B cell (primary cell): ENCODE measurements around the gene KLHL10. TPM values are rescaled to one million over a fixed set of nuclear protein-coding genes. Genes with fewer than 3 reads are reported as not detected.

Experiments
- ATAC-seq: fragments of 200-7000 bp; cut with Tn5 transposase; one replicate; pipeline ENCODE4 v1.10.0; 2021; ENCODE audit warnings: low read depth, mild to moderate bottlenecking, moderate number of reproducible peaks, moderate library complexity
- CTCF ChIA-PET: fragments of 350-600 bp; sonication (Branson Sonifier 250); formaldehyde crosslinking; loops from one replicate; lab custom pipeline; 2021; ENCODE audit warnings: antibody characterized with exemption, inconsistent platforms; lab: Charles Lee
- POLR2A ChIA-PET: fragments of 350-600 bp; sonication (Branson Sonifier 250); formaldehyde crosslinking; loops from one replicate; lab custom pipeline; 2021; ENCODE audit warnings: antibody characterized with exemption; lab: Charles Lee
- DNase-seq: peaks from one replicate; pipeline ENCODE4 v3.0.0; 2013
- H2AFZ ChIP-seq: 2 replicates; pipeline ENCODE4 v1.6.1; 2012; ENCODE audit warnings: mild to moderate bottlenecking, low read depth, low read length; ENCODE audit not compliant: insufficient read depth, poor library complexity, severe bottlenecking
- H3K27ac ChIP-seq, 2 donors: 1 replicate in 1 of 2; 2 replicates in 1 of 2; pipeline ENCODE4 v1.5.1; 2012 to 2013; ENCODE audit warnings: low read length in 2 of 2, mild to moderate bottlenecking in 2 of 2, moderate library complexity in 1 of 2
- H3K27me3 ChIP-seq, 4 experiments: fragments of 200-600 bp in 1 of 4; sonication (generic) in 1 of 4; replicated peaks in 1 of 4; 1 replicate in 2 of 4; 2 replicates in 2 of 4; pipeline versions ENCODE4 v1.6.1 to v1.7.0; 2013 to 2016; ENCODE audit warnings: low read length in 3 of 4, mild to moderate bottlenecking in 2 of 4, mixed read lengths in 1 of 4, moderate library complexity in 1 of 4; ENCODE audit not compliant: insufficient read depth in 4 of 4, control insufficient read depth in 3 of 4; ENCODE audit errors: control extremely low read depth in 1 of 4
- H3K36me3 ChIP-seq, 2 experiments: replicated peaks in 1 of 2; 1 replicate in 1 of 2; 2 replicates in 1 of 2; pipeline versions ENCODE4 v1.6.1 to v1.7.1; 2013; ENCODE audit warnings: low read length in 1 of 2; ENCODE audit not compliant: insufficient read depth in 2 of 2, control insufficient read depth in 1 of 2; ENCODE audit errors: control extremely low read depth in 1 of 2, extremely low read depth in 1 of 2
- H3K4me1 ChIP-seq, 2 donors: fragments of 200-600 bp in 1 of 2; sonication (generic) in 1 of 2; 1 replicate in 1 of 2; 2 replicates in 1 of 2; pipeline versions ENCODE4 v1.5.1 to v1.6.1; 2013 to 2017; ENCODE audit warnings: low read length in 2 of 2; ENCODE audit not compliant: control insufficient read depth in 2 of 2, insufficient read depth in 2 of 2
- H3K4me2 ChIP-seq: replicated peaks from 2 replicates; pipeline ENCODE3; 2012; ENCODE audit warnings: mild to moderate bottlenecking, low read depth, low read length; ENCODE audit not compliant: poor library complexity, severe bottlenecking
- H3K4me3 ChIP-seq, 5 experiments: fragments of 200-600 bp in 1 of 5; sonication (generic) in 1 of 5; 1 replicate in 3 of 5; 2 replicates in 2 of 5; pipeline versions ENCODE4 v1.5.1 to v1.7.0; 2011 to 2016; ENCODE audit warnings: low read length in 4 of 5, mild to moderate bottlenecking in 4 of 5, low read depth in 2 of 5, control low read depth in 1 of 5, moderate library complexity in 1 of 5; ENCODE audit not compliant: insufficient read depth in 1 of 5; ENCODE audit errors: control extremely low read depth in 1 of 5, extremely low read depth in 1 of 5
- H3K79me2 ChIP-seq: fragments of 200-600 bp; sonication (generic); one replicate; pipeline ENCODE4 v1.6.0; 2016; ENCODE audit warnings: low read length; ENCODE audit not compliant: control insufficient read depth, insufficient read depth
- H3K9ac ChIP-seq: fragments of 200-600 bp; sonication (generic); 2 replicates; pipeline ENCODE4 v1.6.1; 2017; ENCODE audit warnings: mild to moderate bottlenecking, low read length, moderate library complexity
- H3K9me3 ChIP-seq, 3 donors: one replicate each; pipeline versions ENCODE4 v1.6.1 to v1.7.1; 2013; ENCODE audit warnings: low read length in 2 of 3; ENCODE audit not compliant: control insufficient read depth in 2 of 3, insufficient read depth in 1 of 3; ENCODE audit errors: control extremely low read depth in 1 of 3
- H4K20me1 ChIP-seq: 2 replicates; pipeline ENCODE4 v1.6.0; 2012; ENCODE audit warnings: mild to moderate bottlenecking, low read length; ENCODE audit not compliant: insufficient read depth, control insufficient read depth, poor library complexity, severe bottlenecking
- H3K27ac Mint-ChIP-seq: one replicate; pipeline ENCODE4 v1.8.0; 2021; ENCODE audit warnings: mixed read lengths
- H3K27me3 Mint-ChIP-seq: one replicate; pipeline ENCODE4 v1.8.0; 2021; ENCODE audit warnings: mixed read lengths
- H3K4me1 Mint-ChIP-seq: one replicate; pipeline ENCODE4 v1.8.0; 2021; ENCODE audit warnings: mixed read lengths
- H3K4me3 Mint-ChIP-seq: one replicate; pipeline ENCODE4 v1.8.0; 2021; ENCODE audit warnings: mixed read lengths
- H3K9me3 Mint-ChIP-seq: one replicate; pipeline ENCODE4 v1.8.0; 2022; ENCODE audit warnings: mixed read lengths; ENCODE audit not compliant: insufficient read depth
- EZH2 ChIP-seq: IDR thresholded peaks from 2 replicates; pipeline ENCODE4 v1.6.1; 2012; ENCODE audit warnings: borderline replicate concordance, low read depth, mild to moderate bottlenecking, moderate library complexity, low read length; ENCODE audit not compliant: insufficient read depth, poor library complexity, severe bottlenecking
- WGBS: methylation state at CpG from one replicate; pipeline ENCODE4 v1.1.5; 2013; ENCODE audit warnings: missing lambda C conversion rate; ENCODE audit not compliant: insufficient coverage; 5-methylcytosine and 5-hydroxymethylcytosine counted together
- intact Hi-C: fragments of 100-400 bp; cut with micrococcal nuclease; formaldehyde crosslinking; loops from one replicate; pipeline ENCODE4 v1.10.0; 2022
- polyA plus RNA-seq: library from polyadenylated mRNA; depleted of rRNA; stranded (reverse); fragments of >200 nt; gene quantifications from 2 replicates; pipeline ENCODE4 v1.2.3, GENCODE V29; 2012
- total RNA-seq, 2 donors: library from RNA; stranded (reverse); fragments of 120-200 nt in 1 of 2; gene quantifications; 1 replicate in 1 of 2; 2 replicates in 1 of 2; pipeline versions ENCODE4 v1.2.3 to v1.2.4, GENCODE V29; 2013 to 2022
- TF ChIP-seq, protein P1 (sequence below): fragments of 200-600 bp; IDR thresholded peaks from one replicate; pipeline ENCODE4 v1.8.0; 2022; ENCODE audit warnings: antibody characterized with exemption, mild to moderate bottlenecking

KLHL10 gene
- total and polyA plus RNA-seq, 2 donors (not counting 1 experiment from before 2014, with no cell fraction given) = 0.12 to 0.37 TPM

DNA sequence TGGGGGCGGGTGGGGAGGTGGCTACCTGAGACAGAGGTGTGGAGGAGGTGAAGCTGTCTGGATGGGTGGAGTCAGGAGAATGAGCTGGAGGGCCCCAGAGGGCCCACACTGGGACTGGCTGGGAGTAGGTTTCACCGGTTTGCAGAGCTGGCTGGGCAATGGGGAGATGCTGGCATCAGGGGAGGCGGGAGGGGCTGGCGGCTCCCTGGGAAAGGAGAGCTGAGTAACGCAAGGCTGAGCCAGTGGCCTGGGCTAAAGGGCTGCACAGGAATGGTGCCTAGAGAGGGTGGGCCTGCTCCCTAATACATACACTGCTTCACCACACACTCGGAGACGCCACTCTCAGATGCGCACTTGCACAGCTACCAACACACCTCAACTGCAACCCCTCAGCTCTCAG lies 38.3 kb upstream of the KLHL10 start:
- no peaks in the 10 kb centered on the region for H3K27me3 ChIP-seq
- no peak overlapping the region for H2AFZ ChIP-seq
- Mint-ChIP-seq H3K4me3 (no peak overlapping the region), H3K27ac (no peak overlapping the region), H3K9me3 (no peaks in the 10 kb centered on the region), H3K4me1 (peaks cover 16% of the 10 kb centered on the region), H3K27me3 (no peaks in the 10 kb centered on the region)
- CTCF ChIA-PET = interaction anchor here (1.0 to 9.3 kb wide), 7 partner anchors 13 to 109 kb away, joined by 3 to 100 read pairs (median 27); partner anchors contain the start of genes FKBP10, HAP1, JUP and P3H4
- no peak overlapping the region for H3K4me3 ChIP-seq
- H3K79me2 ChIP-seq = no peaks in the 10 kb centered on the region
- intact Hi-C loops = no loop called here
- ATAC-seq (no peak), DNase-seq (no peak)
- H3K4me2 ChIP-seq = no peak overlapping the region
- no peaks in the 10 kb centered on the region for H4K20me1 ChIP-seq
- no peaks in the 10 kb centered on the region for H3K9me3 ChIP-seq
- no peak overlapping the region for H3K9ac ChIP-seq
- no peaks in the 10 kb centered on the region for H3K36me3 ChIP-seq
- H3K27ac ChIP-seq = no peak overlapping the region
- POLR2A ChIA-PET = interaction anchor here (0.6 kb wide), 1 partner anchor 67 kb away, joined by 5 read pairs; no protein-coding TSS in a partner anchor
- no peak for TF ChIP-seq EZH2
- TF ChIP-seq, protein P1, sequence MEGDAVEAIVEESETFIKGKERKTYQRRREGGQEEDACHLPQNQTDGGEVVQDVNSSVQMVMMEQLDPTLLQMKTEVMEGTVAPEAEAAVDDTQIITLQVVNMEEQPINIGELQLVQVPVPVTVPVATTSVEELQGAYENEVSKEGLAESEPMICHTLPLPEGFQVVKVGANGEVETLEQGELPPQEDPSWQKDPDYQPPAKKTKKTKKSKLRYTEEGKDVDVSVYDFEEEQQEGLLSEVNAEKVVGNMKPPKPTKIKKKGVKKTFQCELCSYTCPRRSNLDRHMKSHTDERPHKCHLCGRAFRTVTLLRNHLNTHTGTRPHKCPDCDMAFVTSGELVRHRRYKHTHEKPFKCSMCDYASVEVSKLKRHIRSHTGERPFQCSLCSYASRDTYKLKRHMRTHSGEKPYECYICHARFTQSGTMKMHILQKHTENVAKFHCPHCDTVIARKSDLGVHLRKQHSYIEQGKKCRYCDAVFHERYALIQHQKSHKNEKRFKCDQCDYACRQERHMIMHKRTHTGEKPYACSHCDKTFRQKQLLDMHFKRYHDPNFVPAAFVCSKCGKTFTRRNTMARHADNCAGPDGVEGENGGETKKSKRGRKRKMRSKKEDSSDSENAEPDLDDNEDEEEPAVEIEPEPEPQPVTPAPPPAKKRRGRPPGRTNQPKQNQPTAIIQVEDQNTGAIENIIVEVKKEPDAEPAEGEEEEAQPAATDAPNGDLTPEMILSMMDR = no peak
- peaks cover 7 to 22% of the 10 kb centered on the region in 2 donors for H3K4me1 ChIP-seq
- WGBS = 100% methylated on average over 5 of the region's 8 CpGs

DNA sequence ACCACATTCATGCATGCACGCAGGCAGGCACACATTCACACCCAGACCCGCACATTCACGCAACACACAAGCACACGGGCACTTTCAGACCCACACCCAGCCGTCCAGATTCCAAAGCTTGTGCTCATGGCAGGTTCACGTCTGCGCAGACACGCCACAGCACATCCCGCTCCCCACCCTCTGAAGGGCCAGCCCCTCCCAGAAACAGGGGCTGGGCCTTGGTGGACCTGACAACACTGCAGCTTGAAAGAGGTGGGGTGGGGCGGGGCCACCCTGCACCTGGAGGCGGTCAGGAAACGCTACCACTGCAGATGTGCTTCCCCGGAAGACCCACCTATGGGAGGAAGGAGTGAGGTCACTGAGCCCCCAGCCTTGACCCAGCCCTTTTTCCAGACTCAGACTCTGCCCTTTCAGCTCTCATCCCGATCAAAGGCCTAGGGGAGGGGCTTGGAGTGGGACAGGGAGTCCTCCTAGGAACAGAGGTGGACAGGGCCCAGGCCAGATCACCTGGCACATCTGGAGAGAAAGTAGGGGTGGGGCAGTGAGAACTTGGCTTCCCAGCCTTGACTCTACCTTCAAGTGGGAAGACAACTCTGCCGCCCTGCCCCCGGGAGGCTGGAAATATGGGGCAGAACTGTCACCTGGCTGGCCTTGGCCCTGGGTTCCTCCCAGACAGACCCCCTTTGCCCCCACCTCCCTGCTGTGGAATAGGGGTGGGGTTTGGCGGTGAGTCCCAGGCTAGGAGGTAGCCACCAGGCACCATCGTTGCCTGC lies 36.8 kb upstream of the KLHL10 start:
- POLR2A ChIA-PET = interaction anchor here (0.6 to 0.7 kb wide), 6 partner anchors 9 to 84 kb away, joined by 3 to 6 read pairs (median 3); partner anchors contain the start of gene JUP
- ATAC-seq (peak; percentile 44), DNase-seq (peak; percentile 38)
- Histone ChIP-seq H3K27ac (no peak overlapping the region), H3K4me2 (no peak overlapping the region), H3K4me1 (peaks cover 7 to 22% of the 10 kb centered on the region in 2 donors), H2AFZ (no peak overlapping the region), H3K9ac (no peak overlapping the region), H3K36me3 (no peaks in the 10 kb centered on the region), H3K27me3 (no peaks in the 10 kb centered on the region), H3K4me3 (no peak overlapping the region), H4K20me1 (no peaks in the 10 kb centered on the region), H3K79me2 (no peaks in the 10 kb centered on the region), H3K9me3 (no peaks in the 10 kb centered on the region)
- Mint-ChIP-seq H3K27me3 (no peaks in the 10 kb centered on the region), H3K4me1 (peaks cover 16% of the 10 kb centered on the region), H3K4me3 (no peak overlapping the region), H3K9me3 (no peaks in the 10 kb centered on the region), H3K27ac (no peak overlapping the region)
- CTCF ChIA-PET = interaction anchor here (0.6 to 9.3 kb wide), 18 partner anchors 11 to 1380 kb away, joined by 3 to 100 read pairs (median 4); partner anchors contain the start of genes FKBP10, HAP1, JUP and P3H4
- intact Hi-C loops = loop anchor here (1.0 kb wide), 4 partner anchors 11 to 85 kb away; partner anchors contain the start of genes JUP and P3H4
- 86% methylated on average over 7 of the region's 18 CpGs for WGBS
- TF ChIP-seq EZH2 = no peak
- TF ChIP-seq, protein P1 = no peak
